Thyroid gland (tissue), 4 donors: ENCODE measurements around the gene KCNJ3. TPM values are rescaled to one million over a fixed set of nuclear protein-coding genes. Genes with fewer than 3 reads are reported as not detected.
A peak's percentile ranks its signal among the peaks of the same experiment; 100 is the strongest.

ENCODE experiments used
- DNase-seq, 2 donors: peaks; one replicate each; pipeline ENCODE4 v3.0.0-alpha.2; 2019
- H3K27ac ChIP-seq, 3 donors: fragments of 200-600 bp; sonication (generic); 1 replicate in 2 of 3; 2 replicates in 1 of 3; pipeline ENCODE4 v1.5.1; 2016 to 2019; ENCODE audit warnings: mild to moderate bottlenecking in 1 of 3, moderate library complexity in 1 of 3
- H3K27me3 ChIP-seq: fragments of 200-600 bp; sonication (generic); one replicate; pipeline ENCODE4 v1.5.1; 2019
- H3K36me3 ChIP-seq, 2 donors: fragments of 200-600 bp; sonication (generic); one replicate each; pipeline ENCODE4 v1.5.1; 2016 to 2019
- H3K4me1 ChIP-seq, 2 donors: fragments of 200-600 bp; sonication (generic); one replicate each; pipeline ENCODE4 v1.5.1; 2017 to 2019
- H3K4me3 ChIP-seq, 3 donors: fragments of 200-600 bp; sonication (generic); replicated peaks in 1 of 3; 1 replicate in 2 of 3; 2 replicates in 1 of 3; pipeline ENCODE4 v1.5.1; 2016; ENCODE audit warnings: mild to moderate bottlenecking in 1 of 3
- H3K9me3 ChIP-seq: fragments of 200-600 bp; sonication (generic); one replicate; pipeline ENCODE4 v1.5.1; 2017
- POLR2A ChIP-seq, 2 donors: fragments of 450-650 bp; IDR thresholded peaks; one replicate each; pipeline ENCODE4 v1.6.1; 2017; ENCODE audit warnings: antibody characterized with exemption in 2 of 2, mild to moderate bottlenecking in 2 of 2, moderate library complexity in 1 of 2
- WGBS, 2 donors: methylation state at CpG; one replicate each; pipeline ENCODE4 v1.1.5; 2017; 5-methylcytosine and 5-hydroxymethylcytosine counted together
- intact Hi-C: fragments of 100-400 bp; cut with DNase I; formaldehyde crosslinking; loops from one replicate; pipeline ENCODE4 v1.15.1; 2023
- total RNA-seq, 4 donors: library from RNA; depleted of rRNA; stranded (reverse); fragments of >200 nt; gene quantifications; one replicate each; pipeline ENCODE4 v1.2.3, GENCODE V29; 2016
- TF ChIP-seq, protein P1 (sequence below), 6 experiments: fragments of 200-600 bp in 3 of 6; fragments of 450-650 bp in 3 of 6; sonication (generic) in 3 of 6; IDR thresholded peaks; one replicate each; pipeline ENCODE4 v1.5.1; 2016 to 2019; ENCODE audit warnings: antibody characterized with exemption in 6 of 6, mild to moderate bottlenecking in 2 of 6, inconsistent platforms in 1 of 6, moderate library complexity in 1 of 6

Gene KCNJ3
- total RNA-seq, 4 donors from 2014 or later: not detected

- Histone ChIP-seq H3K4me3 (no peak overlapping the region), H3K4me1 (peaks cover 0 to 22% of the 10 kb centered on the region in 2 donors), H3K27ac (no peak overlapping the region), H3K27me3 (peaks cover 20% of the 10 kb centered on the region), H3K36me3 (no peaks in the 10 kb centered on the region), H3K9me3 (no peaks in the 10 kb centered on the region)
- 45 to 51% methylated on average over 5 to 7 of the region's 8 CpGs for WGBS, 2 donors
- intact Hi-C loops: no loop called here
- DNase-seq: no peak
- TF ChIP-seq, protein P1, sequence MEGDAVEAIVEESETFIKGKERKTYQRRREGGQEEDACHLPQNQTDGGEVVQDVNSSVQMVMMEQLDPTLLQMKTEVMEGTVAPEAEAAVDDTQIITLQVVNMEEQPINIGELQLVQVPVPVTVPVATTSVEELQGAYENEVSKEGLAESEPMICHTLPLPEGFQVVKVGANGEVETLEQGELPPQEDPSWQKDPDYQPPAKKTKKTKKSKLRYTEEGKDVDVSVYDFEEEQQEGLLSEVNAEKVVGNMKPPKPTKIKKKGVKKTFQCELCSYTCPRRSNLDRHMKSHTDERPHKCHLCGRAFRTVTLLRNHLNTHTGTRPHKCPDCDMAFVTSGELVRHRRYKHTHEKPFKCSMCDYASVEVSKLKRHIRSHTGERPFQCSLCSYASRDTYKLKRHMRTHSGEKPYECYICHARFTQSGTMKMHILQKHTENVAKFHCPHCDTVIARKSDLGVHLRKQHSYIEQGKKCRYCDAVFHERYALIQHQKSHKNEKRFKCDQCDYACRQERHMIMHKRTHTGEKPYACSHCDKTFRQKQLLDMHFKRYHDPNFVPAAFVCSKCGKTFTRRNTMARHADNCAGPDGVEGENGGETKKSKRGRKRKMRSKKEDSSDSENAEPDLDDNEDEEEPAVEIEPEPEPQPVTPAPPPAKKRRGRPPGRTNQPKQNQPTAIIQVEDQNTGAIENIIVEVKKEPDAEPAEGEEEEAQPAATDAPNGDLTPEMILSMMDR (IDR thresholded peaks at IDR 0.05): no peak
- TF ChIP-seq POLR2A (IDR thresholded peaks at IDR 0.05): no peak
These were observed 1.6 kb upstream of the KCNJ3 start for GRCh38 chr2:154696810-154697417.

DNA sequence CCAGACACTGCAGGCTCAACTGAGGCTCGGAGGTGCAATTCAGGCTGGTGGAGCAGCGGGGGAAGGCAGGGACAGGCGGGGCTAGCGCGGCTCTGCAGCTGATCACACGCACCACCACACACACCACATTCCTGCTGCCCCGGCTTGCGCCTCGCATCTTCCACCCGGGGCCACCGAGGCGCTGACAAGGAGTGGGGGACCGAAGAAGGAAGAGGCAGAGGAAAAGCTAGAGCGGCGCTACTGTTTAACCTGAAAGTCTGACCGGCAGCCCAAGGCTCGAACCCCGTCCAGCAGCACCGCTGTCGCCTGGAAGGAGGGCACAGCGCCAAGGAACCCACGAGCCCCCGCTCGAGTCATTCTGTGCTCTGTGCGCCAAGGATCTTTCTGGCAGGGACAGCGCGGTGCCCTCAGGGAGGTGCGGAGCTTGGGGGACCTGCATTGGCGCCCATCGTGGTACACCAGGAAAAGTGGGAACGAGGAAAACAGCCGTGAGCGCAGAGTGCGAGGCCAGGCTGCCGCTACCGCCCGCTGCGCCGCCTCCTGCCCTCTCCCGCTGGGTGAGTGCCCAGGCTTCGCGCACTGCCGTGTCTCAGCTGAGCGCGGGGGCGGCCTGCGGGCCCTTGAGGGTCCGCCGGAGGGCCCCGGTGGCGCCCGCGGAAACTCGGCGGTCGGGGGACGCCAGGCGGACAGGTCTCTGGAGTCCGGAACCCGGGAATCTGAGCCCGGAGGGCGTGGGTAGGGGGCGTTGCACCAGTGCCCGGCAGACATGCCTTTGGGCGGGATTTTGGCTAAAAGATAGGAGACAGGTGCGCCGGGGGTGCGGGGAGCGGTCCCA, 860 bp upstream of the KCNJ3 start:
- Histone ChIP-seq H3K27me3 (peaks cover 20% of the 10 kb centered on the region), H3K9me3 (no peaks in the 10 kb centered on the region), H3K4me1 (peaks cover 0 to 22% of the 10 kb centered on the region in 2 donors), H3K36me3 (no peaks in the 10 kb centered on the region), H3K4me3 (peak overlapping the region in 1 of 3 donors; percentile 19), H3K27ac (no peak overlapping the region)
- DNase-seq: peak; percentile 16 to 29
- 4 to 5% methylated on average over 13 to 25 of the region's 69 CpGs for WGBS, 2 donors
- intact Hi-C loops: no loop called here
- TF ChIP-seq POLR2A (IDR thresholded peaks at IDR 0.05): no peak
- TF ChIP-seq, protein P1 (IDR thresholded peaks at IDR 0.05): no peak

DNA sequence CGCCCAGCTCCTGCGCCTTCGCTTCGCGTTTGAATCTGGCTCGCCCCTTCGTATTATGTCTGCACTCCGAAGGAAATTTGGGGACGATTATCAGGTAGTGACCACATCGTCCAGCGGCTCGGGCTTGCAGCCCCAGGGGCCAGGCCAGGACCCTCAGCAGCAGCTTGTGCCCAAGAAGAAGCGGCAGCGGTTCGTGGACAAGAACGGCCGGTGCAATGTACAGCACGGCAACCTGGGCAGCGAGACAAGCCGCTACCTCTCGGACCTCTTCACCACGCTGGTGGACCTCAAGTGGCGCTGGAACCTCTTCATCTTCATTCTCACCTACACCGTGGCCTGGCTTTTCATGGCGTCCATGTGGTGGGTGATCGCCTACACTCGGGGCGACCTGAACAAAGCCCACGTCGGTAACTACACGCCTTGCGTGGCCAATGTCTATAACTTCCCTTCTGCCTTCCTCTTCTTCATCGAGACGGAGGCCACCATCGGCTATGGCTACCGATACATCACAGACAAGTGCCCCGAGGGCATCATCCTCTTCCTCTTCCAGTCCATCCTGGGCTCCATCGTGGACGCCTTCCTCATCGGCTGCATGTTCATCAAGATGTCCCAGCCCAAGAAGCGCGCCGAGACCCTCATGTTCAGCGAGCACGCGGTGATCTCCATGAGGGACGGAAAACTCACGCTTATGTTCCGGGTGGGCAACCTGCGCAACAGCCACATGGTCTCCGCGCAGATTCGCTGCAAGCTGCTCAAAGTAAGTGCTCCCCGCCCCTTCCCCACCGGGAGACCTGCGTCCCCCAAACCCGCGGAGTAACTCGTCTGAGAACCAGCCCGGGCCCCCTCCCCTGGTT, 453 bp downstream of the KCNJ3 start:
- Histone ChIP-seq H3K36me3 (no peaks in the 10 kb centered on the region), H3K27ac (no peak overlapping the region), H3K4me1 (peaks cover 0 to 22% of the 10 kb centered on the region in 2 donors), H3K4me3 (no peak overlapping the region), H3K27me3 (peaks cover 20% of the 10 kb centered on the region), H3K9me3 (no peaks in the 10 kb centered on the region)
- WGBS, 2 donors: 8% methylated on average over 31 to 55 of the region's 60 CpGs
- intact Hi-C loops: no loop called here
- no peak for DNase-seq
- TF ChIP-seq POLR2A (IDR thresholded peaks at IDR 0.05): no peak
- TF ChIP-seq, protein P1 (IDR thresholded peaks at IDR 0.05): no peak

DNA sequence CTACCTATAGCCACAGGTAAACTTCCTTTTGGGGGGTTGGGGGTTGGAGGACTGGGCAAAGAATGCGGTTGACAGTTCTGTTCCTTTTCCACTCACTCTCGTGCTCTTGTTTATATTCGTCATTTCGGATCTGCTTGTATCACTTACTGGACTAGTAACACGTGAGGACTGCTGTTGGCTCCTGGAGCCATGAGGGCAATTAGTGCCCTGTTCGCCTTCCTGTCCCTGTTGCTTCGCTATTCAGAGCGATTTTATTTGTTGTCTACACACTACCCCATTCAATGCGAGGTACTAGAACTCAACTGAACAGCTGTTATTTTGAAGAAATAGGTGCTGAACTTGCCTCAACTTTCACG, 1.1 kb downstream of the KCNJ3 start:
- H3K4me3 ChIP-seq: no peak overlapping the region

More for the DNA sequence above, 1.1 kb downstream of the KCNJ3 start:
- intact Hi-C loops: no loop called here
- WGBS, 2 donors: 22 to 31% methylated on average over 10 of the region's 10 CpGs
- no peak for TF ChIP-seq POLR2A (IDR thresholded peaks at IDR 0.05)
- TF ChIP-seq, protein P1 (IDR thresholded peaks at IDR 0.05): no peak
- H3K27me3 ChIP-seq: peaks cover 20% of the 10 kb centered on the region
- no peak overlapping the region for H3K27ac ChIP-seq
- H3K4me1 ChIP-seq: peaks cover 0 to 22% of the 10 kb centered on the region in 2 donors
- no peak for DNase-seq
- H3K9me3 ChIP-seq: no peaks in the 10 kb centered on the region
- no peaks in the 10 kb centered on the region for H3K36me3 ChIP-seq
